ENCODE measurements around the gene MTERF2. TPM values are rescaled to one million over a fixed set of nuclear protein-coding genes. Genes with fewer than 3 reads are reported as not detected.

The MTERF2 gene
- total RNA-seq: 16.4 and 20.6 TPM in 2 replicates
- polyA plus RNA-seq: 16.7 and 18.6 TPM in 2 replicates

GRCh38 chr12:106986625-106987389 lies at the start of gene MTERF2:
MTERF2 (minus strand) TSS chr12:106987146; CDS start chr12:106978714, 8,432 bp downstream.
- Histone ChIP-seq H3K4me1 (ENCODE audit: insufficient read depth) (peaks cover 29% of the 10 kb centered on the region), H3K79me2 (peaks cover 19% of the 10 kb centered on the region), H3K4me3 (peak within 1 kb of the TSS; percentile 60), H3K4me2 (peak within 1 kb of the TSS; percentile 88), H3K36me3 (replicated peaks; ENCODE audit: insufficient read depth, low read depth) (no peaks in the 10 kb centered on the region), H3K27me3 (no peaks in the 10 kb centered on the region), H4K20me1 (ENCODE audit: insufficient read depth, poor library complexity, severe bottlenecking) (no peaks in the 10 kb centered on the region), H3K9me2 (replicated peaks; ENCODE audit: insufficient read depth) (no peaks in the 10 kb centered on the region), H3K9me3 (ENCODE audit: low read depth) (no peaks in the 10 kb centered on the region), H3K27ac (peak within 1 kb of the TSS; percentile 86), H2AFZ (peak within 1 kb of the TSS; percentile 54)
- TF ChIP-seq EZH2phosphoT487 (IDR thresholded peaks at IDR 0.05; ENCODE audit: low read depth, severe bottlenecking, unreplicated experiment): no peak
- no peak for TF ChIP-seq CTCF (IDR thresholded peaks at IDR 0.05; ENCODE audit: poor library complexity)
- no peak for TF ChIP-seq EZH2 (IDR thresholded peaks at IDR 0.05; ENCODE audit: borderline replicate concordance)
- peak; percentile 96 for DNase-seq (ENCODE audit: low spot score)
- under 1% methylated on average over 38 of the region's 50 CpGs for WGBS (ENCODE audit: low lambda C conversion rate, missing lambda C conversion rate)

GRCh38 chr12:107035733-107036132 lies 48.8 kb upstream of the MTERF2 start:
- Histone ChIP-seq H3K79me2 (peaks cover 28% of the 10 kb centered on the region), H3K9me2 (replicated peaks; ENCODE audit: insufficient read depth) (no peaks in the 10 kb centered on the region), H3K9me3 (ENCODE audit: low read depth) (no peaks in the 10 kb centered on the region), H2AFZ (no peak overlapping the region), H3K4me2 (no peak overlapping the region), H3K4me1 (ENCODE audit: insufficient read depth) (no peaks in the 10 kb centered on the region), H4K20me1 (ENCODE audit: insufficient read depth, poor library complexity, severe bottlenecking) (no peaks in the 10 kb centered on the region), H3K27me3 (no peaks in the 10 kb centered on the region), H3K4me3 (no peak overlapping the region), H3K36me3 (replicated peaks; ENCODE audit: insufficient read depth, low read depth) (no peaks in the 10 kb centered on the region), H3K27ac (no peak overlapping the region)
- 96% methylated on average over 2 of the region's 2 CpGs for WGBS (ENCODE audit: low lambda C conversion rate, missing lambda C conversion rate)
- DNase-seq (ENCODE audit: low spot score): no peak
- TF ChIP-seq EZH2phosphoT487 (IDR thresholded peaks at IDR 0.05; ENCODE audit: low read depth, severe bottlenecking, unreplicated experiment) (no peak), EZH2 (IDR thresholded peaks at IDR 0.05; ENCODE audit: borderline replicate concordance) (no peak), CTCF (IDR thresholded peaks at IDR 0.05; ENCODE audit: poor library complexity) (no peak)

GRCh38 chr12:107033758-107034739 lies 47.1 kb upstream of the MTERF2 start:
- Histone ChIP-seq H3K9me3 (ENCODE audit: low read depth) (no peaks in the 10 kb centered on the region), H3K4me1 (ENCODE audit: insufficient read depth) (peaks cover 2% of the 10 kb centered on the region), H3K4me3 (no peak overlapping the region), H3K4me2 (no peak overlapping the region), H3K79me2 (peaks cover 33% of the 10 kb centered on the region), H2AFZ (no peak overlapping the region), H3K27me3 (no peaks in the 10 kb centered on the region), H4K20me1 (ENCODE audit: insufficient read depth, poor library complexity, severe bottlenecking) (no peaks in the 10 kb centered on the region), H3K27ac (no peak overlapping the region), H3K9me2 (replicated peaks; ENCODE audit: insufficient read depth) (no peaks in the 10 kb centered on the region), H3K36me3 (replicated peaks; ENCODE audit: insufficient read depth, low read depth) (no peaks in the 10 kb centered on the region)
- 93% methylated on average over 9 of the region's 9 CpGs for WGBS (ENCODE audit: low lambda C conversion rate, missing lambda C conversion rate)
- DNase-seq (ENCODE audit: low spot score): no peak
- no peak for TF ChIP-seq EZH2 (IDR thresholded peaks at IDR 0.05; ENCODE audit: borderline replicate concordance)
- no peak for TF ChIP-seq EZH2phosphoT487 (IDR thresholded peaks at IDR 0.05; ENCODE audit: low read depth, severe bottlenecking, unreplicated experiment)
- TF ChIP-seq CTCF (IDR thresholded peaks at IDR 0.05; ENCODE audit: poor library complexity): no peak
